ENCODE results near the gene STX11.
"Not testable (repeated sequence)": the region's sequence is repeated elsewhere in the genome, so short reads cannot be mapped to it uniquely, and the experiment has no call there.

Gene STX11

GRCh38 chr6:144149894-144150709 lies at the start of gene STX11:
Gene STX11 (plus strand): TSS chr6:144150517. CDS start chr6:144186628, 36,111 bp downstream.
- DNase-seq (ENCODE audit: low spot score) = peak; percentile 67

GRCh38 chr6:144103026-144103563 lies 47.2 kb upstream of the STX11 start:
- DNase-seq (ENCODE audit: low spot score) = no peak

GRCh38 chr6:144104488-144104887 lies 45.8 kb upstream of the STX11 start:
- DNase-seq (ENCODE audit: low spot score) = no peak

GRCh38 chr6:144104898-144105487 lies 45.3 kb upstream of the STX11 start:
- DNase-seq (ENCODE audit: low spot score) = peak; percentile 38

- DNase-seq (ENCODE audit: low spot score) = no peak
These were observed 44.1 kb upstream of the STX11 start for GRCh38 chr6:144106206-144106605.

GRCh38 chr6:144110210-144110609 lies 40.1 kb upstream of the STX11 start:
- no peak for DNase-seq (ENCODE audit: low spot score)

- DNase-seq (ENCODE audit: low spot score) = no peak
These were observed 37.0 kb upstream of the STX11 start for GRCh38 chr6:144113366-144113765.

- no peak for DNase-seq (ENCODE audit: low spot score)
These were observed 35.1 kb upstream of the STX11 start for GRCh38 chr6:144115219-144115618.

GRCh38 chr6:144119376-144119775 lies 30.9 kb upstream of the STX11 start:
- no peak for DNase-seq (ENCODE audit: low spot score)

GRCh38 chr6:144122861-144123260 lies 27.5 kb upstream of the STX11 start:
- DNase-seq (ENCODE audit: low spot score) = no peak

GRCh38 chr6:144123421-144123820 lies 26.9 kb upstream of the STX11 start:
- DNase-seq (ENCODE audit: low spot score) = no peak

- DNase-seq (ENCODE audit: low spot score) = no peak
These were observed 26.5 kb upstream of the STX11 start for GRCh38 chr6:144123836-144124235.

GRCh38 chr6:144127097-144127496 lies 23.2 kb upstream of the STX11 start:
- no peak for DNase-seq (ENCODE audit: low spot score)

- DNase-seq (ENCODE audit: low spot score) = no peak
These were observed 20.8 kb upstream of the STX11 start for GRCh38 chr6:144129469-144129868.

- DNase-seq (ENCODE audit: low spot score) = no peak
These were observed 19.0 kb upstream of the STX11 start for GRCh38 chr6:144131248-144131709.

GRCh38 chr6:144132167-144132690 lies 18.1 kb upstream of the STX11 start:
- not testable (repeated sequence) for DNase-seq (ENCODE audit: low spot score)

- no peak for DNase-seq (ENCODE audit: low spot score)
These were observed 17.0 kb upstream of the STX11 start for GRCh38 chr6:144133225-144133821.

GRCh38 chr6:144134176-144134575 lies 16.1 kb upstream of the STX11 start:
- DNase-seq (ENCODE audit: low spot score) = no peak

- DNase-seq (ENCODE audit: low spot score) = no peak
These were observed 15.6 kb upstream of the STX11 start for GRCh38 chr6:144134737-144135136.

GRCh38 chr6:144138542-144138941 lies 11.8 kb upstream of the STX11 start:
- DNase-seq (ENCODE audit: low spot score) = no peak

- DNase-seq (ENCODE audit: low spot score) = no peak
These were observed 10.5 kb upstream of the STX11 start for GRCh38 chr6:144139817-144140216.

GRCh38 chr6:144140867-144141266 lies 9.4 kb upstream of the STX11 start:
- no peak for DNase-seq (ENCODE audit: low spot score)

GRCh38 chr6:144141470-144141869 lies 8.8 kb upstream of the STX11 start:
- DNase-seq (ENCODE audit: low spot score) = no peak
